Activated gamma-delta T cell treated with anti-CD3 and anti-CD28 coated beads, Interleukin-2, amount 50 U/mL, for 16 hours (primary cell): ENCODE data around the gene POMP.

Experiments
- DNase-seq: peaks from one replicate; pipeline ENCODE4 v3.0.0-alpha.2; 2020; ENCODE audit warnings: low read depth

The POMP gene

GRCh38 chr13:28697441-28697840, 38.5 kb downstream of the POMP start:
- no peak for DNase-seq

DNA sequence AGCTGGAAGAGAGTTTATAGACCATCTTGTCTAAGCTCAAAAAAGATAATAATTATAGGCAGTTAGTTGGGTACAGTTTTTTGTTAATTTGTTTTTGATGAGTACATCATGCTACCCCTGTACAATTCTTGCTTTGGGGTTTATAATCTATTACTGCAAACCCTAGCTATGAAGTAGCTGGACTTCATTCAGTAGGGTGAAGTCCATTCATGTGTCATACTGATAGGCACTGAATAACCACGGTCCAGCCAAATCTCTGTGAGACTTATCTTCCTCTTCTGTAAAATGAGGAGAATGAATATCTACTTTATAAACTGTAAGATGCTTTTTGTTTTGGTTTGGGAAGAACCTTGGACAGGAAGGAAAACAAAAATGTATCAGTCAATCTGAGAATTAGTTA, 40.3 kb downstream of the POMP start:
- no peak for DNase-seq

DNA sequence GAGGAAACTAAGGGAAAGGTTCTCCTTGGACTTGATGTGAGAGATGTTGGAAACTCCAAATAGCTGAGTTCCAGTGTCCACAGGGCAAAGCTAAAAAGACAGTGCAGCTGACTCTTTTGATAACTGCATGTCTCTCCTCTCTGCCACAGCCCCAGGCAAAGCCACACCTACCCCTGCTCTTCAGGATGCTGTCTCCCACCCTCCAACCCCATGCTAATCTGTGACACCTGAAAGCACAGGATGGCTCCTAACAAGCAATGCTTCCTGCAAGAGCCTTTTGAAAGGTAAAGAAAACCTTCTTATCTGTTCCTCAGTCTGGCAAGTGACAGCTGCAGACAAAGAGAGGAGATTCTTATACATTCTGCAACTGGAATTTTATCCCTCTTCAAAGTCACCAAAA, 45.4 kb downstream of the POMP start:
- no peak for DNase-seq

DNA sequence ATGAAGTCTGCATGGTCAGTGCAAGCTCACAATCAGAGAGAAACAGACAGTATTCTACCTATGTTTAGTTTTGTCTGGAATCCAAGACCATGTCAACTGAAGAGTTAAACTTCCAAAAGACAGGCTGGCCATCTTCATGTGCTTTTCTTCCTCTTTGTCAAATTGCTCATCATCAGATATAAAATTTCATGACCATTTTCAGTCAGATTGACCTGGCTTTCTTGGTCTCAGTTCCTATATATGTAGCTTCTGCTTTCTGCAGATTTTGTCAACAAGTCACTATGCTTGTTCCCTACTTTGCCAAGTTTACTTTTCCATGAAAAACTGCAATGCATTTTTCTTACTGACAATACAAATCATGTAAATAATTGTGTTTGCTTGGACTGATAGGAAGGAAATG, 46.0 kb downstream of the POMP start:
- DNase-seq, result no peak

DNA sequence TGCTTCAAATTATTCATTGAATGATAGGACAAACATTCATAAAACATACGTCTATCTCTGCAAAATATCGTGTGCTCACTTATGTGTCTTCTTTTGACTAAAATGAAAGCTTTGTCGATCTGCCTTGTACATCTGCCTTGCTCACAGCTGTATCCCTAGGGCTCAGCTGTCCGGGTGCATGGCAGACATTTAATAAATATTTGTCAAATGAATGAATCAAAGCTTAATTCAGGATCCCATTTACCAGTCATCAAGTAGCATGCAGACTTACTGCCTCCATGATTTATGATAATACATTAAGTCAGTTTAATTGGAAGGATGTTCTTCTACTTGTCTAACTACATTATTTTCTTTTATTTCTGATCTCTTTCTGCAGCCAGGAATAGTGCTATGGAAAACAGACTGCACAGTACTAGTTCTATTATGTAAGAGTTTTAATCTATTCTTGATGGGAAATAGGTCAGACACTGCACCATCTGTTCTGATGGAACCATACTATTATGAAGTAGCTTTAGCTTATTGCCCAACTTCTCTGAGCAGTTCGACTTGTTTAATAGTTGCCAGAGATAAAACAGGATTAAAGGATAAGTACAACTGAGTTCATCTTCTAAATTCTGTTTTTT, 46.6 kb downstream of the POMP start:
- no peak for DNase-seq

GRCh38 chr13:28707629-28708427, 48.9 kb downstream of the POMP start:
- no peak for DNase-seq

DNA sequence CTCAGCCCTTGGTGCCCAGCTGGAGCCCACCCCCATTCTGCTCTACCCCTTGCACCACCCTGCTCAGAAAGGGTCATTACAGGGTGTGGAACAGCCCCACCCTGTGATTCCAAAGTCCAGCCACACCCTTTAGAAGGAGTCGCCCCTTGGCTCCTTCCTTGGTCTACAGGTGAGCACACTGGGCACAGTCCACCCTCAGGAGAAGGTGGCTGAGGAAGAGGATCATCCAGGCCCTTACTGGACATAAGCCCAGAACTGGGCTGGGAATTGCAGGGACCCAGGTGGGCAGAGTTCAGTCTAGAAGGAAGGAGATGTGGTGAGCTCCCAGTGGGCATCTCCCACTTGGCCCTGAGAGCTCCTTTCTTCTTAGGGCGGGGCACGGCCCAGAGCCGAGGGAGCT, 51.2 kb downstream of the POMP start:
- no peak for DNase-seq

GRCh38 chr13:28714651-28715050, 55.7 kb downstream of the POMP start:
- no peak for DNase-seq

GRCh38 chr13:28716511-28716910, 57.6 kb downstream of the POMP start:
- no peak for DNase-seq

GRCh38 chr13:28717170-28717569, 58.2 kb downstream of the POMP start:
- no peak for DNase-seq

GRCh38 chr13:28718196-28718542, 59.2 kb downstream of the POMP start:
- no peak for DNase-seq

DNA sequence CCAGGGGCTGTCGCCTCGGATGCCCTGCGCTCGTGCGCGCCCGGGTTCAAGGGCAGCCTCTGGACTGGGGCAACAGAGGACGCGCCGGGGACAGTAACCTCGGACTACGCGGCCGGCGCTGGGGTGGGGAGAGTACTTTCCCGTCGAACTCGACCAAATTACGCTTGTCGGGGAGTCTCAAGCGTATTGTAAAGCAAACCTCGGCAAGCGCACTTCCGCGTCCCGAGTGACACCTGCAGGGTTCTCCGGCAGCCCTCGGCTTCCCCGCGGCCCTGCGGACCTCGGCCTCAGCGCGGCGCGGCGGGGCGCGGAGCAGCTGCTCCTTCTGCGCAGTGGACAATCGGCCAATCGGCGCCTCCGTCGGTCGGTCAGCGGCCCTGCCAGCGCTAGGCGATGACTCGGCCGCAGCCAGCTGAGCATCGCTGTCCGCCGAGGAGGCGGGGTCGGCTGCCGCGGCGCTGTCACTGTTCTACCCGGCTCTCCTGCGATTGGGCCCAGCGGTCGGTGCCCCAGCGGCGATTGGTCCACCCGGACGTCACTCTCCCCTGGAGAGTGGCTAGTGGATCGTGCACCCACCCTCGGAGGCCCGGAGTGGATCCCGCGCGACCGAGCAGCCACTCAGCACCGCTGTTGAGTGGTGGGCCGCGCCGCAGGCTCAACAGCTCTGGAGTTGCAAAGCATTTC, 59.8 kb downstream of the POMP start, which contains the start of gene SLC46A3:
SLC46A3 (minus strand) TSS at position 428 of the 684 bp plus-strand sequence. CDS start 972 bp downstream, outside the sequence.
- DNase-seq, result peak; percentile 97

GRCh38 chr13:28719227-28720055, 60.5 kb downstream of the POMP start:
- no peak for DNase-seq

- no peak for DNase-seq
Observed at GRCh38 chr13:28723806-28724205, 64.9 kb downstream of the POMP start.

GRCh38 chr13:28725046-28725610, 66.2 kb downstream of the POMP start:
- no peak for DNase-seq
